H1 (cell line): ENCODE measurements around the gene ANKRD61. TPM values are rescaled to one million over a fixed set of nuclear protein-coding genes. Genes with fewer than 3 reads are reported as not detected.

Source experiments
- CTCF ChIA-PET: fragments of 300-600 bp; sonication (Branson Sonifier 250); formaldehyde crosslinking; loops from one replicate; lab custom pipeline; 2021; ENCODE audit not compliant: partially characterized antibody; lab: Charles Lee
- POLR2A ChIA-PET: fragments of 300-600 bp; sonication (Branson Sonifier 250); formaldehyde crosslinking; loops from one replicate; lab custom pipeline; 2021; ENCODE audit warnings: inconsistent platforms; ENCODE audit not compliant: partially characterized antibody; lab: Charles Lee
- DNase-seq, 2 experiments: peaks; one replicate each; pipeline versions ENCODE4 v3.0.0 to v3.0.0-alpha.2; 2010 to 2022; ENCODE audit warnings: low spot score in 2 of 2, low read depth in 1 of 2, mixed read lengths in 1 of 2
- FAIRE-seq: peaks from 2 replicates; lab custom pipeline; 2011; peaks lifted over from hg19 to GRCh38; lab: Jason Lieb, UNC
- H2AFZ ChIP-seq: 2 replicates; pipeline ENCODE4 v1.8.1; 2012; ENCODE audit warnings: low read length, inconsistent platforms
- H2AK5ac ChIP-seq: 2 replicates; pipeline ENCODE4 v1.6.1; 2013; ENCODE audit warnings: low read depth, low read length
- H2BK120ac ChIP-seq: replicated peaks from 2 replicates; pipeline ENCODE3; 2013; ENCODE audit warnings: low read depth, low read length, inconsistent platforms
- H2BK12ac ChIP-seq: 2 replicates; pipeline ENCODE4 v1.6.1; 2013; ENCODE audit warnings: low read depth, low read length
- H2BK15ac ChIP-seq: 2 replicates; pipeline ENCODE4 v1.6.1; 2013; ENCODE audit warnings: low read length
- H2BK20ac ChIP-seq: 2 replicates; pipeline ENCODE4 v1.6.1; 2013; ENCODE audit warnings: low read length
- H2BK5ac ChIP-seq: 2 replicates; pipeline ENCODE4 v1.6.1; 2013; ENCODE audit warnings: low read depth, low read length
- H3K14ac ChIP-seq: 2 replicates; pipeline ENCODE4 v1.6.1; 2013; ENCODE audit warnings: inconsistent platforms; ENCODE audit not compliant: insufficient read length
- H3K18ac ChIP-seq: 2 replicates; pipeline ENCODE4 v1.6.1; 2013; ENCODE audit warnings: low read length; ENCODE audit errors: extremely low read depth
- H3K23ac ChIP-seq: 2 replicates; pipeline ENCODE4 v1.6.1; 2013; ENCODE audit warnings: inconsistent platforms; ENCODE audit not compliant: insufficient read length
- H3K23me2 ChIP-seq: 2 replicates; pipeline ENCODE4 v1.6.1; 2013; ENCODE audit warnings: low read depth, low read length
- H3K27ac ChIP-seq: 2 replicates; pipeline ENCODE4 v1.6.1; 2011; ENCODE audit warnings: low read depth, low read length, inconsistent platforms
- H3K27me3 ChIP-seq, 4 experiments: replicated peaks in 1 of 4; 1 replicate in 1 of 4; 2 replicates in 3 of 4; pipeline versions ENCODE4 v1.6.1 to v1.8.1; 2011 to 2013; ENCODE audit warnings: low read length in 3 of 4, mild to moderate bottlenecking in 3 of 4, inconsistent platforms in 2 of 4, mixed read lengths in 2 of 4, moderate library complexity in 1 of 4; ENCODE audit not compliant: control insufficient read depth in 3 of 4, insufficient read depth in 3 of 4; ENCODE audit errors: extremely low read depth in 1 of 4
- H3K36me3 ChIP-seq, 4 experiments: 2 replicates each; pipeline versions ENCODE4 v1.6.1 to v1.8.1; 2011 to 2013; ENCODE audit warnings: mild to moderate bottlenecking in 4 of 4, low read length in 3 of 4, moderate library complexity in 2 of 4, control low read depth in 1 of 4, inconsistent platforms in 1 of 4; ENCODE audit not compliant: insufficient read depth in 4 of 4, control insufficient read depth in 2 of 4
- H3K4ac ChIP-seq: replicated peaks from 2 replicates; pipeline ENCODE3; 2013; ENCODE audit warnings: low read length, low read depth, mixed read lengths, inconsistent platforms; ENCODE audit not compliant: insufficient read length
- H3K4me1 ChIP-seq, 4 experiments: replicated peaks in 1 of 4; 1 replicate in 1 of 4; 2 replicates in 3 of 4; pipeline versions ENCODE4 v1.6.1 to v1.8.1; 2011 to 2013; ENCODE audit warnings: low read length in 3 of 4, inconsistent platforms in 2 of 4, mixed read lengths in 1 of 4; ENCODE audit not compliant: insufficient read depth in 4 of 4, control insufficient read depth in 3 of 4
- H3K4me2 ChIP-seq, 2 experiments: 2 replicates each; pipeline versions ENCODE4 v1.6.1 to v1.8.1; 2011 to 2013; ENCODE audit warnings: low read depth in 2 of 2, low read length in 2 of 2, control low read depth in 1 of 2, inconsistent platforms in 1 of 2, mild to moderate bottlenecking in 1 of 2; ENCODE audit not compliant: insufficient read depth in 1 of 2
- H3K4me3 ChIP-seq, 4 experiments: fragments of 200-600, 300-600 bp in 1 of 4; sonication (generic), shearing (Covaris generic), sonication (Bioruptor Twin) in 1 of 4; 2 replicates each; pipeline versions ENCODE4 v1.5.1 to v1.8.1; 2011 to 2016; ENCODE audit warnings: low read length in 4 of 4, low read depth in 3 of 4, control low read depth in 2 of 4, inconsistent platforms in 2 of 4, mild to moderate bottlenecking in 2 of 4, mixed read lengths in 1 of 4, moderate library complexity in 1 of 4; ENCODE audit not compliant: insufficient read depth in 2 of 4; ENCODE audit errors: extremely low read depth in 1 of 4
- H3K56ac ChIP-seq: replicated peaks from 2 replicates; pipeline ENCODE3; 2013; ENCODE audit warnings: low read depth, mild to moderate bottlenecking, mixed read lengths, low read length, inconsistent platforms; ENCODE audit not compliant: insufficient read length
- H3K79me1 ChIP-seq: 2 replicates; pipeline ENCODE4 v1.6.1; 2013; ENCODE audit warnings: low read depth, low read length, control low read depth
- H3K79me2 ChIP-seq, 2 experiments: 2 replicates each; pipeline versions ENCODE4 v1.6.1 to v1.8.1; 2012 to 2013; ENCODE audit warnings: low read length in 2 of 2, mild to moderate bottlenecking in 2 of 2, inconsistent platforms in 1 of 2; ENCODE audit not compliant: insufficient read depth in 2 of 2, control insufficient read depth in 1 of 2
- H3K9ac ChIP-seq, 4 experiments: replicated peaks in 1 of 4; 1 replicate in 1 of 4; 2 replicates in 3 of 4; pipeline versions ENCODE4 v1.6.1 to v1.8.1; 2011 to 2013; ENCODE audit warnings: low read depth in 3 of 4, low read length in 3 of 4, control low read depth in 2 of 4, mild to moderate bottlenecking in 2 of 4, moderate library complexity in 2 of 4, inconsistent platforms in 1 of 4; ENCODE audit errors: extremely low read depth in 1 of 4
- H3K9me3 ChIP-seq, 2 experiments: 2 replicates each; pipeline versions ENCODE4 v1.6.1 to v1.8.1; 2012 to 2013; ENCODE audit warnings: mild to moderate bottlenecking in 2 of 2, moderate library complexity in 2 of 2, control low read depth in 1 of 2, inconsistent platforms in 1 of 2, low read depth in 1 of 2, low read length in 1 of 2, mixed read lengths in 1 of 2; ENCODE audit not compliant: insufficient read depth in 2 of 2
- H4K20me1 ChIP-seq, 2 experiments: replicated peaks in 1 of 2; 2 replicates each; pipeline versions ENCODE3 to v1.8.1; 2011 to 2013; ENCODE audit warnings: inconsistent platforms in 2 of 2, low read length in 2 of 2, mild to moderate bottlenecking in 1 of 2; ENCODE audit not compliant: insufficient read depth in 2 of 2, control insufficient read depth in 1 of 2
- H4K5ac ChIP-seq: 2 replicates; pipeline ENCODE4 v1.6.1; 2013; ENCODE audit warnings: low read length, low read depth, mixed read lengths, inconsistent platforms; ENCODE audit not compliant: insufficient read length
- H4K8ac ChIP-seq: 2 replicates; pipeline ENCODE4 v1.8.0; 2013; ENCODE audit warnings: mild to moderate bottlenecking, moderate library complexity, low read length, inconsistent platforms; ENCODE audit not compliant: insufficient read depth; ENCODE audit errors: extremely low read depth
- H4K91ac ChIP-seq: replicated peaks from 2 replicates; pipeline ENCODE3; 2013; ENCODE audit warnings: low read length, mixed read lengths, inconsistent platforms; ENCODE audit not compliant: insufficient read length
- ATF3 ChIP-seq: IDR thresholded peaks from 2 replicates; pipeline ENCODE4 v1.6.1; 2011; ENCODE audit warnings: low read depth, mild to moderate bottlenecking, low read length; ENCODE audit not compliant: insufficient read depth
- BRCA1 ChIP-seq: IDR thresholded peaks from 2 replicates; pipeline ENCODE4 v1.6.1; 2012; ENCODE audit warnings: low read depth, low read length, improper control_type of control experiment
- CBX5 ChIP-seq: fragments of 300-800, 300-1000 bp; sonication (generic); IDR thresholded peaks from 2 replicates; pipeline ENCODE4 v1.7.1; 2016; ENCODE audit warnings: antibody characterized with exemption, low read length, low read depth
- CEBPB ChIP-seq: IDR thresholded peaks from 2 replicates; pipeline ENCODE4 v1.6.1; 2012; ENCODE audit warnings: low read depth, low read length
- CHD1 ChIP-seq: IDR thresholded peaks from 2 replicates; pipeline ENCODE4 v1.6.1; 2012; ENCODE audit warnings: low read depth, low read length, improper control_type of control experiment
- EP300 ChIP-seq, 2 experiments: IDR thresholded peaks; 1 replicate in 1 of 2; 2 replicates in 1 of 2; pipeline ENCODE4 v1.6.1; 2011 to 2012; ENCODE audit warnings: low read depth in 2 of 2, low read length in 2 of 2, mild to moderate bottlenecking in 2 of 2, borderline replicate concordance in 1 of 2, inconsistent platforms in 1 of 2, moderate library complexity in 1 of 2
- NANOG ChIP-seq: IDR thresholded peaks from 2 replicates; pipeline ENCODE4 v1.6.1; 2011; ENCODE audit warnings: low read length, low read depth, mild to moderate bottlenecking, inconsistent platforms; ENCODE audit not compliant: insufficient read depth, poor library complexity, severe bottlenecking
- NRF1 ChIP-seq: IDR thresholded peaks from 2 replicates; pipeline ENCODE4 v1.6.1; 2011; ENCODE audit warnings: mild to moderate bottlenecking, low read depth, low read length, improper control_type of control experiment
- PHF8 ChIP-seq: fragments of 200-600 bp; sonication (generic); conservative IDR thresholded peaks from 2 replicates; pipeline ENCODE4 v1.7.1; 2012; ENCODE audit warnings: low read depth, mild to moderate bottlenecking, inconsistent platforms, low read length, moderate library complexity
- POLR2A ChIP-seq, 2 experiments: IDR thresholded peaks; 1 replicate in 1 of 2; 2 replicates in 1 of 2; pipeline ENCODE4 v1.6.1; 2011; ENCODE audit warnings: low read depth in 2 of 2, low read length in 2 of 2, mild to moderate bottlenecking in 2 of 2; ENCODE audit errors: control extremely low read depth in 1 of 2
- RAD21 ChIP-seq, 2 experiments: IDR thresholded peaks in 1 of 2; conservative IDR thresholded peaks in 1 of 2; 2 replicates each; pipeline ENCODE4 v1.6.1; 2011; ENCODE audit warnings: low read depth in 2 of 2, low read length in 2 of 2, improper control_type of control experiment in 1 of 2, inconsistent platforms in 1 of 2, mild to moderate bottlenecking in 1 of 2, moderate library complexity in 1 of 2
- SP4 ChIP-seq: IDR thresholded peaks from 2 replicates; pipeline ENCODE4 v1.6.1; 2012; ENCODE audit warnings: low read length, inconsistent platforms
- SRF ChIP-seq: IDR thresholded peaks from 2 replicates; pipeline ENCODE4 v1.6.1; 2011; ENCODE audit warnings: mild to moderate bottlenecking, low read depth, low read length, moderate library complexity
- WGBS, 2 experiments: shearing (Covaris generic) in 1 of 2; methylation state at CpG; one replicate each; pipeline versions ENCODE4 v1.1.6 to v1.1.7; 2013 to 2015; ENCODE audit warnings: low lambda C conversion rate in 2 of 2, mixed read lengths in 2 of 2, inconsistent platforms in 1 of 2, low coverage in 1 of 2, missing lambda C conversion rate in 1 of 2; ENCODE audit not compliant: insufficient replicate concordance in 2 of 2, insufficient coverage in 1 of 2, insufficient read length in 1 of 2; ENCODE audit errors: extremely low coverage in 1 of 2, missing lambda C conversion rate in 1 of 2; 5-methylcytosine and 5-hydroxymethylcytosine counted together
- polyA plus RNA-seq, 7 experiments: library from polyadenylated mRNA; depleted of rRNA in 3 of 7; stranded (reverse) in 5 of 7; unstranded in 2 of 7; fragments of >200 nt in 5 of 7; fragments of 200-250 nt in 2 of 7; gene quantifications; 1 replicate in 5 of 7; 2 replicates in 1 of 7; 4 replicates in 1 of 7; pipeline versions ENCODE4 v1.2.1 to v1.2.3, GENCODE V29; 2011 to 2013; ENCODE audit warnings: missing spikeins in 2 of 7, mixed read lengths in 2 of 7
- total RNA-seq: library from RNA; stranded (reverse); fragmentation: NEBNext Ultra II Directional; extraction: Animal tissue kit (Norgen Biotek cat#: 25700); gene quantifications from 2 replicates; pipeline ENCODE4 v1.2.1, GENCODE V29; 2021

ANKRD61 gene
- total and polyA plus RNA-seq, 2 of the 8 experiments (the other 6 are each of a cell fraction or from before 2014, with no cell fraction given): 0.23 to 0.32 TPM

GRCh38 chr7:6011541-6011940 is 19.6 kb upstream of the ANKRD61 start:
- Histone ChIP-seq H3K27me3 (no peaks in the 10 kb centered on the region), H3K4me3 (no peak overlapping the region), H3K79me2 (peaks cover 2 to 56% of the 10 kb centered on the region in 2 experiments; a peak in 3 of 4 replicates), H3K4ac (no peak overlapping the region), H3K79me1 (peaks cover 4% of the 10 kb centered on the region), H3K14ac (no peak overlapping the region), H3K4me2 (peak overlapping the region in 1 of 2 experiments; percentile 75; a peak in 1 of 4 replicates), H3K9me3 (no peaks in the 10 kb centered on the region), H4K91ac (no peak overlapping the region), H2BK120ac (no peak overlapping the region), H3K4me1 (peaks cover 0 to 3% (median 0%) of the 10 kb centered on the region in 4 experiments; a peak in 1 of 7 replicates), H3K23me2 (no peaks in the 10 kb centered on the region), H2BK20ac (no peak overlapping the region), H3K56ac (no peak overlapping the region), H3K27ac (no peak overlapping the region), H4K8ac (no peak overlapping the region), H3K36me3 (peaks cover 15 to 46% (median 23%) of the 10 kb centered on the region in 4 experiments), H2AK5ac (no peak overlapping the region), H2AFZ (no peak overlapping the region), H3K9ac (peak overlapping the region in 1 of 4 experiments; percentile 4; a peak in 1 of 7 replicates), H3K18ac (no peak overlapping the region), H4K5ac (no peak overlapping the region), H3K23ac (no peak overlapping the region), H2BK5ac (no peak overlapping the region), H2BK12ac (no peak overlapping the region), H2BK15ac (no peak overlapping the region), H4K20me1 (peaks cover 2 to 9% of the 10 kb centered on the region in 2 experiments)
- ChIA-PET POLR2A (interaction anchor here (8.0 kb wide), 1 partner anchor 13 kb away, joined by 66 read pairs; no protein-coding TSS in a partner anchor), CTCF (interaction anchor here (0.6 kb wide), 1 partner anchor 447 kb away, joined by 3 read pairs; no protein-coding TSS in a partner anchor)
- WGBS, 2 experiments: 86% methylated on average over 2 of the region's 2 CpGs; no CpG with 5 or more reads in 1 of the 2 experiments
- DNase-seq (no peak), FAIRE-seq (no peak)
- TF ChIP-seq PHF8 (no peak), SRF (no peak), CBX5 (no peak), SP4 (no peak), ATF3 (no peak), EP300 (IDR thresholded peaks at IDR 0.05; ENCODE audit: borderline replicate concordance in 1 of 2, low read depth in 2 of 2, low read length in 2 of 2) (no peak), POLR2A (IDR thresholded peaks at IDR 0.05; ENCODE audit: control extremely low read depth in 1 of 2, low read depth in 2 of 2, low read length in 2 of 2) (no peak), CEBPB (no peak), NRF1 (no peak), BRCA1 (no peak), RAD21 (IDR thresholded peaks at IDR 0.05 in 1 of 2, conservative IDR thresholded peaks at IDR 0.05 in 1 of 2; ENCODE audit: low read depth in 2 of 2, low read length in 2 of 2) (no peak), CHD1 (no peak), NANOG (no peak)
